ENCODE data around the gene NCBP2L. TPM values are rescaled to one million over a fixed set of nuclear protein-coding genes. Genes with fewer than 3 reads are reported as not detected.

NCBP2L gene
- polyA plus RNA-seq, 2 of the 4 experiments (the other 2 are of a cell fraction) = not detected

- DNase-seq (ENCODE audit: low read depth in 1 of 2, low spot score in 1 of 2) (no peak), ATAC-seq (no peak), FAIRE-seq (no peak)
- 89% methylated on average over 10 of the region's 23 CpGs for WGBS (ENCODE audit: missing lambda C conversion rate)
- no peak overlapping the region for H3K4me3 ChIP-seq
- peak overlapping the region; percentile 69 to 73; a peak in 5 of 6 replicates for H3K27ac ChIP-seq
- H3K4me2 ChIP-seq = peak overlapping the region; percentile 41; the same call in 2 of the 3 replicates
- CTCF ChIA-PET = interaction anchor here (2.9 kb wide), 1 partner anchor 70 kb away, joined by 11 read pairs; no protein-coding TSS in a partner anchor
- POLR2A ChIA-PET = interaction anchor here (0.7 kb wide), 1 partner anchor 10 kb away, joined by 4 read pairs; no protein-coding TSS in a partner anchor
- H3K9me3 ChIP-seq = no peaks in the 10 kb centered on the region
- peaks cover 20% of the 10 kb centered on the region for H3K4me1 ChIP-seq
- TF ChIP-seq CEBPB (IDR thresholded peaks at IDR 0.05) = no peak
- no peak for TF ChIP-seq CBX2 (IDR thresholded peaks at IDR 0.05; ENCODE audit: borderline replicate concordance, low read depth)
- TF ChIP-seq PHF8 (IDR thresholded peaks at IDR 0.05; ENCODE audit: borderline replicate concordance, low read depth) = no peak
- TF ChIP-seq FOSL2 (IDR thresholded peaks at IDR 0.05) = no peak
- TF ChIP-seq FOSL2 (CRISPR knock-in tag; IDR thresholded peaks at IDR 0.05) = no peak
- TF ChIP-seq MAX (IDR thresholded peaks at IDR 0.05) = no peak
- no peak for TF ChIP-seq POLR2A (IDR thresholded peaks at IDR 0.05; ENCODE audit: low read length)
- no peak for TF ChIP-seq E2F6 (IDR thresholded peaks at IDR 0.05; ENCODE audit: borderline replicate concordance, low read depth)
- no peak for TF ChIP-seq CTCF (IDR thresholded peaks at IDR 0.05)
These were observed 34.8 kb upstream of the NCBP2L start for GRCh38 chrX:107742700-107743191.

- Histone ChIP-seq H3K4me1 (peaks cover 25% of the 10 kb centered on the region), H3K4me2 (no peak overlapping the region), H3K27ac (no peak overlapping the region; a peak in 1 of 6 replicates), H3K9me3 (no peaks in the 10 kb centered on the region), H3K4me3 (no peak overlapping the region)
- ChIA-PET CTCF (interaction anchor here (0.7 to 1.2 kb wide), 2 partner anchors 33 to 71 kb away, joined by 4 to 5 read pairs; partner anchors contain the start of gene NCBP2L), POLR2A (no interaction called here)
- DNase-seq (ENCODE audit: low read depth in 1 of 2, low spot score in 1 of 2) = no peak
- WGBS (ENCODE audit: missing lambda C conversion rate) = 89% methylated on average over 7 of the region's 7 CpGs
- no peak for TF ChIP-seq RCOR1 (IDR thresholded peaks at IDR 0.05; ENCODE audit: low read depth, low read length)
- no peak for TF ChIP-seq RAD21 (conservative IDR thresholded peaks at IDR 0.05 in 1 of 2, IDR thresholded peaks at IDR 0.05 in 1 of 2)
- no peak for FAIRE-seq
- ATAC-seq = no peak
These were observed 33.5 kb upstream of the NCBP2L start for GRCh38 chrX:107743995-107744394.

- 96% methylated on average over 2 of the region's 2 CpGs for WGBS (ENCODE audit: missing lambda C conversion rate)
- ChIA-PET POLR2A (no interaction called here), CTCF (interaction anchor here (0.7 to 0.8 kb wide), 3 partner anchors 32 to 105 kb away, joined by 3 to 5 read pairs (median 3); partner anchors contain the start of gene NCBP2L)
- DNase-seq (ENCODE audit: low read depth in 1 of 2, low spot score in 1 of 2) (no peak), ATAC-seq (no peak), FAIRE-seq (peak; percentile 82)
- TF ChIP-seq JUNB (IDR thresholded peaks at IDR 0.05) (no peak), FOSL2 (IDR thresholded peaks at IDR 0.05) (no peak), FOSL2 (CRISPR knock-in tag; IDR thresholded peaks at IDR 0.05) (no peak), ZFP36 (IDR thresholded peaks at IDR 0.05; ENCODE audit: borderline replicate concordance, partially characterized antibody) (no peak), CHD4 (IDR thresholded peaks at IDR 0.05; ENCODE audit: borderline replicate concordance) (no peak), CTCF (IDR thresholded peaks at IDR 0.05) (no peak), TFCP2L1 (CRISPR knock-in tag; IDR thresholded peaks at IDR 0.05) (no peak), CBX8 (IDR thresholded peaks at IDR 0.05) (no peak), FOSB (CRISPR knock-in tag; IDR thresholded peaks at IDR 0.05) (no peak)
- peaks cover 25% of the 10 kb centered on the region for H3K4me1 ChIP-seq
- H3K4me3 ChIP-seq = no peak overlapping the region
- H3K27ac ChIP-seq = no peak overlapping the region; a peak in 1 of 6 replicates
- no peaks in the 10 kb centered on the region for H3K9me3 ChIP-seq
- H3K4me2 ChIP-seq = no peak overlapping the region
These were observed 32.7 kb upstream of the NCBP2L start for GRCh38 chrX:107744868-107745267.
